ENCODE measurements around the gene TFF3.

Gene TFF3

GRCh38 chr21:42364304-42364865 is 49.2 kb upstream of the TFF3 start:
- no peak for TF ChIP-seq ZNF704 (tag by site-specific recombination; IDR thresholded peaks at IDR 0.05)
- TF ChIP-seq ZNF837 (tag by site-specific recombination; IDR thresholded peaks at IDR 0.05): no peak
- no peak for TF ChIP-seq ZSCAN5A (tag by site-specific recombination; IDR thresholded peaks at IDR 0.05)
- POLR2A ChIA-PET: no interaction called here
- H3K4me1 ChIP-seq (ENCODE audit: control insufficient read depth, insufficient read depth, low read length): no peaks in the 10 kb centered on the region
- H3K36me3 ChIP-seq (ENCODE audit: control insufficient read depth in 2 of 2, insufficient read depth in 1 of 2, low read length in 2 of 2): no peaks in the 10 kb centered on the region
- CTCF ChIA-PET: no interaction called here
- H3K27ac ChIP-seq (ENCODE audit: extremely low read depth, low read depth, low read length): no peak overlapping the region
- no peak overlapping the region for H3K4me3 ChIP-seq (ENCODE audit: low read depth, low read length)
- H3K9me3 ChIP-seq (ENCODE audit: control insufficient read depth, insufficient read depth, low read depth, low read length): no peaks in the 10 kb centered on the region

GRCh38 chr21:42363312-42363711 is 48.1 kb upstream of the TFF3 start:
- CTCF ChIA-PET: interaction anchor here (0.7 to 1.3 kb wide), 2 partner anchors 178 to 255 kb away, joined by 3 to 5 read pairs; no protein-coding TSS in a partner anchor
- no peak overlapping the region for H3K4me3 ChIP-seq (ENCODE audit: low read depth, low read length)
- H3K4me1 ChIP-seq (ENCODE audit: control insufficient read depth, insufficient read depth, low read length): no peaks in the 10 kb centered on the region
- TF ChIP-seq ZNF747 (tag by site-specific recombination; IDR thresholded peaks at IDR 0.05) (no peak), ZNF488 (tag by site-specific recombination; IDR thresholded peaks at IDR 0.05) (no peak), ZNF24 (tag by site-specific recombination; IDR thresholded peaks at IDR 0.05) (no peak), ZNF114 (tag by site-specific recombination; IDR thresholded peaks at IDR 0.05) (no peak), SP3 (tag by site-specific recombination; IDR thresholded peaks at IDR 0.05) (no peak), ZFP69B (tag by site-specific recombination; IDR thresholded peaks at IDR 0.05) (no peak), ZNF701 (tag by site-specific recombination; IDR thresholded peaks at IDR 0.05) (no peak), GLI4 (tag by site-specific recombination; IDR thresholded peaks at IDR 0.05) (no peak), WT1 (tag by site-specific recombination; IDR thresholded peaks at IDR 0.05) (no peak)
- H3K9me3 ChIP-seq (ENCODE audit: control insufficient read depth, insufficient read depth, low read depth, low read length): no peaks in the 10 kb centered on the region
- H3K36me3 ChIP-seq (ENCODE audit: control insufficient read depth in 2 of 2, insufficient read depth in 1 of 2, low read length in 2 of 2): no peaks in the 10 kb centered on the region
- no peak overlapping the region for H3K27ac ChIP-seq (ENCODE audit: extremely low read depth, low read depth, low read length)
- POLR2A ChIA-PET: no interaction called here

- H3K4me1 ChIP-seq (ENCODE audit: control insufficient read depth, insufficient read depth, low read length): no peaks in the 10 kb centered on the region
- TF ChIP-seq ZNF785 (tag by site-specific recombination; IDR thresholded peaks at IDR 0.05) (no peak), ZIC2 (tag by site-specific recombination; IDR thresholded peaks at IDR 0.05) (no peak), OVOL3 (tag by site-specific recombination; IDR thresholded peaks at IDR 0.05) (no peak), ZNF791 (tag by site-specific recombination; IDR thresholded peaks at IDR 0.05) (no peak), ZNF777 (tag by site-specific recombination; IDR thresholded peaks at IDR 0.05; ENCODE audit: borderline replicate concordance) (no peak)
- no peaks in the 10 kb centered on the region for H3K36me3 ChIP-seq (ENCODE audit: control insufficient read depth in 2 of 2, insufficient read depth in 1 of 2, low read length in 2 of 2)
- POLR2A ChIA-PET: interaction anchor here (0.7 kb wide), 2 partner anchors 10 to 38 kb away, joined by 3 read pairs; no protein-coding TSS in a partner anchor
- H3K9me3 ChIP-seq (ENCODE audit: control insufficient read depth, insufficient read depth, low read depth, low read length): no peaks in the 10 kb centered on the region
- H3K27ac ChIP-seq (ENCODE audit: extremely low read depth, low read depth, low read length): no peak overlapping the region
- CTCF ChIA-PET: interaction anchor here (0.7 to 1.3 kb wide), 3 partner anchors 10 to 255 kb away, joined by 5 read pairs; no protein-coding TSS in a partner anchor
- no peak overlapping the region for H3K4me3 ChIP-seq (ENCODE audit: low read depth, low read length)
Observed at GRCh38 chr21:42362700-42363099, 47.5 kb upstream of the TFF3 start.
